Activated CD8-positive, alpha-beta memory T cell treated with anti-CD3 and anti-CD28 coated beads for 48 hours (primary cell): ENCODE data around the gene USP25.

Experiments used
- DNase-seq, 3 experiments: peaks; one replicate each; pipeline ENCODE4 v3.0.0-alpha.2; 2020; ENCODE audit warnings: low read depth in 2 of 3, low spot score in 2 of 3

Gene USP25

GRCh38 chr21:15729674-15730483, at the start of gene USP25:
TSS of gene USP25 (plus strand) at chr21:15729982. CDS start at chr21:15730394, 412 bp downstream.
- DNase-seq = peak; percentile 58 to 78 (median 61)

DNA sequence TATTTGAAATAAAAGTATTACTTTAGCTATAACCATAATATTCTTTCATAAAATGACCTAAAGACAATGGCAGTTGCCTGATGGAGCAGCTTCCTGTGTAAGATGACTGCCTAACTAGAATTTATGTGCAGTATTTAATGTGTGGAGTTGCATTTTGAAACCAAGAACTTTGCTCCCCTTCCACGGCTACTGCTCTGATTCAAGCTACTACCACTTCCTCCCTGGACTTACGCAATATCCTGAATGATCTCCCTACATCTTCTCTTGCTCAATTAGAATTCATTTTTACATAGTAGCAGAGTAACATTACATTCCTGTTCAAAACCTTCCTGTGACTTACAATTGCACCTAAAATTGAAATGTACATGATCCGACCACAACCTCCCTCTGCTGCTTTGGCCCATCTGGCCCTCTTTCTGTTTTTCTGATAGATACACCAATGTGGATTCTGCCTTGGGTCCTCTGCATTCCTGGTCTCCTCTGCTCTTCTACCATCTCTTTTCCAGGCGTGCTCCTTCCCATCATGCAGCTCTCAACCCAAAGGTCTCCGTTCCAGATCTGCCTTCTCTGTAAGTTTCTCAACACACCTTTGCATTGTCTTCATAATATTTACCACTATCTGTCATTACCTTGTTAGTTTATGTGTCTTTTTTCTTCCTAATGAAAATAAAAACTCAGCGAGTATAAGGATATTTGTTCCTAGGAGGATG, 47.4 kb upstream of the USP25 start:
- no peak for DNase-seq

GRCh38 chr21:15682977-15683376, 46.8 kb upstream of the USP25 start:
- no peak for DNase-seq

GRCh38 chr21:15686506-15686905, 43.3 kb upstream of the USP25 start:
- no peak for DNase-seq

- DNase-seq = no peak
These were observed 42.6 kb upstream of the USP25 start for GRCh38 chr21:15687208-15687607.

DNA sequence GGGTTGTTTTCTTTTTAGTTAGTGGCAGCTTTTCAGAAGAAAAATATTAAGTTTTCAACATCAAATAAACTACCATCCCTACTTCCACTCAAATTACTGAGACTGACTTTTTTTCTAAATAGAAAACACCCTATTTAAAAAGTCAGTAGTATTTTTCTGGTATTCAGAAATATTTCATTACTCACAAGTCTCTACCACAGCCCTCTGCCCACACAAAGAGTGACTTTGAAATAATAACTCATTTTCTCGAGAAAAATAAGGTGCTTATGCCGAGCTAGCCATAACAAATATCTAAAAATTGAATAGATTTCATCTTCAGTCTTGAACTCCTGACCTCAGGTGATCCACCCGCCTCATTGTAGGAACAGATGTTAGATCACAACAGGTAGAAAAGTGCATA, 41.8 kb upstream of the USP25 start:
- no peak for DNase-seq

DNA sequence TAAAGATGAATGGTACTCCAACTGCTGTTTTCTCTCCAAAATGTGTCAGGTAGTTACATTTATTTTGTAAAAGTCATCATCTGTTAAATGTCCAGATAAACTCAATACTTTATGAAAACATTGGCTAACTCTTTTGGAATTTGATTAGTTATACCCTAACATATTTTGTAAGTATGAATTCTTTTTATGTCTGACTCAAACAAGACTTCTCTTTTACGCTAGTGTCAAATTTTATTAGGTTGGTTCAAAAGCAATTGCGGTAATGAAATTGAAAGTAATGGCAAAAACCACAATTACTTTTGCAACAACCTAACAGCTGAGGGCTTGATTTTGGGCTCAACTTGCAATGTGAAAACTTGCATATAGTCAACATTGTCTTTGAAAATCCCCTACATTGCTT, 41.0 kb upstream of the USP25 start:
- no peak for DNase-seq

DNA sequence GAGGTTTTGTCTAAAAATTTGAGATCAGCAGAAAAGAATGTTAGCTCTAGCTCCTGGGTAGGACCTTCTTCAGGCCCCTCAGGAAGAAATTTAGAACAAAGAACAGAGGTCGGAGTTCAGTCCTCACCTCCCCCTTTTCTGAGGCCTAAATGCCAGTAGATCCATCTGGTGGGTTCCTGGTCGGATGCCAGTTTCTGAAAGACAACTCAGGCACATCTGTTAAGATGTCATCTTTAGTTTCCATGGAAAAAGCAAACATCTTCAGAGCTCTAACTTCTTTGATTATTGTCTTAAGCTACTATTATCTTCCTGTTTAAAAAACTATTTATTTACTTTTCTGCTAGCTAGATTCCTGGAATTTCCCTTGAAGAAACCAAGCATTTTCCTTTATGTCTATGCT, 37.1 kb upstream of the USP25 start:
- DNase-seq = no peak

DNA sequence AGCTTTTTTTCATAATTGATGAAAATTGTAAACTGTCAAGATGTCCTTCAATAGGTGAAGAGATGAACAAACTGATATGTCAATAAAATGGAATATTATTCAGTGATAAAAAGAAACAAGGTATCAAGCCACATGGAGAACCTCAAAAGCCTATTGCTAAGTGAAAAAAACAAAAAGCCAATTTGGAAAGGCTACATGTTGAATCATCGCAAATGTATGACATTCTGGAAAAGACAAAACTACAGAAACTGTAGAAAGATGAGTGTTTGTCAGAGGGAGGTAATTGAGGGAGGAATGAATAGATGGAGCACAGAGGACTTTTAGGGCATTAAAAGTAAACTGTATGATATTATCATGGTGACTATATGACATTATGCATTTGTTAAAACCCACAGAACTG, 34.5 kb upstream of the USP25 start:
- no peak for DNase-seq

DNA sequence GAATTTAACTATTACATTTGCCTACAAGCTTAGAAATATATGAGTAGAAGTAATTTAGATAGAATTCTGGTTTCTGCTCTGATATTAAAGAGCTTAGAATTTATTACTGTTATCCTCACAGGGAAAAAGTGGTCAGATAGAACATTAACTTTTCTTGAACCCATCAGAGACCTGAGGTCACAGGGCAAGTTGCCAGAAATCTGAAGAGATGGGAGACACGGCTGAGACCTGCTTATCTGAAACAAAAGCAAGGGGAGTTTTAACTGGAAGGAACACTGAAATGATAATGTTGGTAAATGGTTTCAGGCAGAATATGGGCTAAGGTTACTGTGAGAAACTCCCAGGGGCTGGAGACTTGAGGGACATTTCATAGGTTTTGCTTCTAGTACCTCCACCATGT, 28.0 kb upstream of the USP25 start:
- DNase-seq = no peak

DNA sequence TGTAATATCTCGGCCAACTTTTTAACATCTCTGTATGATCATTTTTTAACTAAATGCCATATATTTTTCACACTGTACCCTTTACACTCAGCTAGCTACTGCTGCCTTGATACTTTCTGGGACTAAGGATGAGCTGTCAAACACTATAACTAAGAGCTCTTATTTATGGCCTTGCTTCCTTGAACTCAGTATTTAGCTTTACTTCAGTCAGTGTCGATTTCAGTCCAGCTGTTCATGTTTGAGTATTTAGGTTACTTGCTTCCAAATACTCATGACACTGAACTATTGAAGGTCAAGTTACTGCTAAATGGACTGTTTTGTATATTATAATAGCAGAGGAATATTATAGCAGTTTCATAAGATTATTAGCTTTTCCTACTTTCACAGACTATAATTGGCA, 25.9 kb upstream of the USP25 start:
- no peak for DNase-seq

DNA sequence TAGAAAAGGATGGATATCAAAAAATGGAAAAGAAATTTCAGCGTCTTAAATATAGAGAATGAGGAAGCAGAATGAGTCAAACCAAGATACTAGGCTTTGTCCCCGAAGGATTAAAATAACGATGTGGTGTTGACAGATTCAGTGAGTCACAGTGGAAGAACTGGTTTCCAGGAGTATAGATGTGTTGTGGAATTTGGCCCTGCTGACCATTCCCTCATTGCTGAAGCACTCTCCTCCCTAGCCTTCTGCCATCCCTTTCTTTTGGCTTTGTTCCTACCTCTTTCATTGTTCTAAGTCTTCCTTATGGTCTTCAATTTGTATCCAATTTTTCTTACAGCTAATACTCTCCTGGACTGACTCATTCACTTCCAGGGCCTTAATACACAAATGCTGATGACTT, 23.1 kb upstream of the USP25 start:
- no peak for DNase-seq

GRCh38 chr21:15713412-15713811, 16.4 kb upstream of the USP25 start:
- no peak for DNase-seq

GRCh38 chr21:15718711-15719110, 11.1 kb upstream of the USP25 start:
- DNase-seq = no peak

- DNase-seq = no peak
These were observed 9.8 kb upstream of the USP25 start for GRCh38 chr21:15719976-15720375.

DNA sequence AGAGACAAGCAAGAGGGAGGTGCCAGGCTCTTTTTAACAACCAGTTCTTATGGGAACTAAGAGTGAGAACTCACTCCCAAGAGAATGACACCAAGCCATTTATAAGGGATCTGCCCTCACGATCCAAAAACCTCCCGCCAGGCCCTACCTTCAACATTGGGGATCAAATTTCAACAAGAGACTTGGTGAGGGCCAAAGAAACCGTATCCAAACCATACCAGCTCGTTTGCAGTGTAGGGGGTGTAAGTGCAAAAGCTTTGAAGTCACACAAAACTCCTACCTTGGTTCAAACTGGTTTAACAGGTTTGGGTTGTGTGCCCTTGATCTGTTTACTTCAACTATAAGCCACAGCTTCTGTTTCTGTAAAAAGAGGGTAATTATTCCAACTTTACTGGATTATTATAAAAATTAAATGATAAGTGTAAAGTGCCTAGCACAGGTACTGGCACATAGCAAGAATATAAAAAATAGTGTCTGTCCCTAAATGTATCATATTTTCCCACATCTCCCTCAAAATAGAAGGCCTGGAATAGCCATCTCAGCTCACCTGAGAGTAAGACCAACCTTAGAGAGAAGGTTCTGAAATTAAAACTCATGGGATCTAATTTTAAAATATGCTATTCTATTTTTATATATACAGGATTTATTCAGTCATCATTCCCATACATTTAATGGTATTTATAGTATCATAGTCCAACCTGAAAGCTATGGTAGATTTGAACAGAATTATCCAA, 7.0 kb upstream of the USP25 start:
- no peak for DNase-seq

- no peak for DNase-seq
These were observed 3.8 kb upstream of the USP25 start for GRCh38 chr21:15725949-15726348.

DNA sequence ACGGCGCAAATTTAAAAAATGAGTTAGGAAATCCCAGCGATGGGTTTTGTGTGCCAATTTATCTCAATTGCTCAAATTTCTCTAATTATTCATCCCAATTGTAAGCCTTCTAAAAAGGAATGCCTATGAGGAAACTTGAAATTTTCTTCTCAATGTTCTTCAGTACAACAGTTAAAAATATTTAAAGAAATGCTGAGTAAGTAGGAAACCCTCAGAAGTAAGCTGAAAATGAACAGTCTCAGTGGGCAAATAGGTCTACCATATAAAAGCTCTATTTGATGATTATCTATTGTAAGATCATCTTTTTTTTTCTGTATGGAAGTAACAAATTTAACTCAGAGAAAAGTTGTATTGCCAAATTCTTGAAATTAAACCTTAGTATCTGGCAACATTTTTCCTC, 1.7 kb upstream of the USP25 start:
- DNase-seq = no peak

- DNase-seq = no peak
These were observed 472 bp upstream of the USP25 start for GRCh38 chr21:15729346-15729673.

GRCh38 chr21:15730484-15731242, 881 bp downstream of the USP25 start:
- no peak for DNase-seq

- no peak for DNase-seq
These were observed 1.4 kb downstream of the USP25 start for GRCh38 chr21:15731243-15731613.
